Gastroesophageal sphincter (tissue), 4 donors: Measurements from ENCODE around the gene SUGCT. TPM values are rescaled to one million over a fixed set of nuclear protein-coding genes. Genes with fewer than 3 reads are reported as not detected.
A peak's percentile ranks its signal among the peaks of the same experiment; 100 is the strongest.
"Not testable (repeated sequence)": the region's sequence is repeated elsewhere in the genome, so short reads cannot be mapped to it uniquely, and the experiment has no call there.

Experiments used
- ATAC-seq: fragments of 150-250 bp; one replicate; pipeline ENCODE4 v1.9.1; 2016; ENCODE audit warnings: mild to moderate bottlenecking, moderate library complexity
- H3K27ac ChIP-seq, 4 donors: fragments of 200-600 bp; sonication (generic) in 3 of 4; 1 replicate in 3 of 4; 2 replicates in 1 of 4; pipeline ENCODE4 v1.5.1; 2016 to 2019
- H3K27me3 ChIP-seq: fragments of 200-600 bp; sonication (generic); one replicate; pipeline ENCODE4 v1.5.1; 2019
- H3K36me3 ChIP-seq, 2 donors: fragments of 200-600 bp; sonication (generic); one replicate each; pipeline ENCODE4 v1.5.1; 2019; ENCODE audit warnings: control low read depth in 1 of 2
- H3K4me1 ChIP-seq, 3 donors: fragments of 200-600 bp; sonication (generic); 1 replicate in 2 of 3; 2 replicates in 1 of 3; pipeline ENCODE4 v1.5.1; 2016 to 2019; ENCODE audit warnings: control low read depth in 2 of 3
- H3K4me3 ChIP-seq, 2 donors: fragments of 200-600 bp; sonication (generic); one replicate each; pipeline ENCODE4 v1.5.1; 2019; ENCODE audit warnings: mild to moderate bottlenecking in 1 of 2, moderate library complexity in 1 of 2
- H3K9me3 ChIP-seq, 3 donors: fragments of 200-600 bp; sonication (generic); one replicate each; pipeline ENCODE4 v1.5.1; 2017 to 2019; ENCODE audit warnings: control low read depth in 2 of 3
- CTCF ChIP-seq, 4 experiments: fragments of 200-600 bp in 2 of 4; fragments of 450-650 bp in 2 of 4; sonication (generic) in 1 of 4; IDR thresholded peaks; one replicate each; pipeline ENCODE4 v1.5.1; 2017 to 2019; ENCODE audit warnings: antibody characterized with exemption in 4 of 4, mild to moderate bottlenecking in 2 of 4, moderate library complexity in 2 of 4
- EP300 ChIP-seq: sonication (generic); formaldehyde crosslinking; IDR thresholded peaks from one replicate; pipeline ENCODE4 v1.6.1; 2017; ENCODE audit warnings: antibody characterized with exemption, mild to moderate bottlenecking
- POLR2A ChIP-seq, 2 donors: fragments of 450-650 bp; IDR thresholded peaks; one replicate each; pipeline ENCODE4 v1.6.1; 2017; ENCODE audit warnings: antibody characterized with exemption in 2 of 2, mild to moderate bottlenecking in 2 of 2, moderate library complexity in 1 of 2
- POLR2AphosphoS5 ChIP-seq: sonication (generic); formaldehyde crosslinking; IDR thresholded peaks from one replicate; pipeline ENCODE4 v1.6.1; 2017; ENCODE audit warnings: antibody characterized with exemption
- WGBS, 2 donors: methylation state at CpG; one replicate each; pipeline ENCODE4 v1.1.5; 2018; ENCODE audit warnings: low coverage in 1 of 2; 5-methylcytosine and 5-hydroxymethylcytosine counted together
- total RNA-seq, 4 donors: library from RNA; depleted of rRNA; stranded (reverse); fragments of >200 nt; gene quantifications; one replicate each; pipeline ENCODE4 v1.1.0, GENCODE V29; 2016

SUGCT gene
- total RNA-seq, 4 donors from 2014 or later, result 1.2 to 17.3 (median 10.8) TPM

- no peak overlapping the region for H3K4me3 ChIP-seq
- TF ChIP-seq POLR2A (IDR thresholded peaks at IDR 0.05) (no peak), EP300 (no peak), POLR2AphosphoS5 (no peak), CTCF (IDR thresholded peaks at IDR 0.05) (no peak)
Measured at GRCh38 chr7:40122940-40123254, 11.9 kb upstream of the SUGCT start.

GRCh38 chr7:40133561-40134427 lies 1.0 kb upstream of the SUGCT start:
- Histone ChIP-seq H3K27ac (peak overlapping the region; percentile 82 to 92 (median 92)), H3K27me3 (no peaks in the 10 kb centered on the region), H3K36me3 (peaks cover 0 to 4% of the 10 kb centered on the region in 2 donors), H3K4me1 (peaks cover 0 to 55% (median 13%) of the 10 kb centered on the region in 3 donors), H3K4me3 (peak overlapping the region; percentile 89 to 92), H3K9me3 (no peaks in the 10 kb centered on the region)
- TF ChIP-seq EP300 (no peak), POLR2A (IDR thresholded peaks at IDR 0.05) (no peak), CTCF (IDR thresholded peaks at IDR 0.05) (no peak), POLR2AphosphoS5 (no peak)
- ATAC-seq, result peak; percentile 61
- 0 to 3% methylated on average over 10 to 15 of the region's 36 CpGs for WGBS, 2 donors

More at GRCh38 chr7:40122940-40123254, 11.9 kb upstream of the SUGCT start:
- WGBS, 2 donors, result 100% methylated on average over 2 of the region's 2 CpGs; no CpG with 5 or more reads in 1 of the 2 donors
- Histone ChIP-seq H3K4me1 (peaks cover 0 to 4% (median 0%) of the 10 kb centered on the region in 3 donors), H3K27ac (no peak overlapping the region), H3K27me3 (no peaks in the 10 kb centered on the region), H3K36me3 (no peaks in the 10 kb centered on the region), H3K9me3 (no peaks in the 10 kb centered on the region)
- no peak for ATAC-seq

GRCh38 chr7:40135317-40135610 lies 459 bp downstream of the SUGCT start:
- H3K4me3 ChIP-seq, result peak overlapping the region; percentile 89 to 92
- peak overlapping the region; percentile 82 to 92 (median 92) for H3K27ac ChIP-seq
- H3K36me3 ChIP-seq, result no peaks in the 10 kb centered on the region
- WGBS, 2 donors, result 0% methylated on average over 1 to 4 of the region's 17 CpGs
- peaks cover 0 to 44% (median 13%) of the 10 kb centered on the region in 3 donors for H3K4me1 ChIP-seq
- ATAC-seq, result no peak
- TF ChIP-seq CTCF (IDR thresholded peaks at IDR 0.05) (no peak), EP300 (no peak), POLR2AphosphoS5 (no peak), POLR2A (IDR thresholded peaks at IDR 0.05) (no peak)
- H3K9me3 ChIP-seq, result no peaks in the 10 kb centered on the region
- H3K27me3 ChIP-seq, result no peaks in the 10 kb centered on the region

- ATAC-seq, result no peak
- no peaks in the 10 kb centered on the region for H3K9me3 ChIP-seq
- no peak overlapping the region for H3K27ac ChIP-seq
- no peak overlapping the region for H3K4me3 ChIP-seq
- H3K27me3 ChIP-seq, result no peaks in the 10 kb centered on the region
- WGBS, 2 donors, result 95 to 96% methylated on average over 2 of the region's 2 CpGs
- TF ChIP-seq POLR2AphosphoS5, result no peak
- TF ChIP-seq CTCF (IDR thresholded peaks at IDR 0.05), result no peak
- no peak for TF ChIP-seq POLR2A (IDR thresholded peaks at IDR 0.05)
- no peak for TF ChIP-seq EP300
- H3K36me3 ChIP-seq, result no peaks in the 10 kb centered on the region
- H3K4me1 ChIP-seq, result peaks cover 0 to 21% (median 7%) of the 10 kb centered on the region in 3 donors
Measured at GRCh38 chr7:40137563-40137962, 2.8 kb downstream of the SUGCT start.

GRCh38 chr7:40138973-40139372 lies 4.2 kb downstream of the SUGCT start:
- WGBS, 2 donors, result 97 to 98% methylated on average over 5 of the region's 5 CpGs

GRCh38 chr7:40139891-40140290 lies 5.1 kb downstream of the SUGCT start:
- ATAC-seq, H3K27ac ChIP-seq, H3K36me3 ChIP-seq, H3K27me3 ChIP-seq, H3K4me1 ChIP-seq, H3K4me3 ChIP-seq, H3K9me3 ChIP-seq: not testable (repeated sequence)
- 96% methylated on average over 8 to 11 of the region's 13 CpGs for WGBS, 2 donors

More at GRCh38 chr7:40138973-40139372, 4.2 kb downstream of the SUGCT start:
- ATAC-seq, result no peak
- H3K27me3 ChIP-seq, result no peaks in the 10 kb centered on the region
- H3K4me3 ChIP-seq, result no peak overlapping the region
- H3K4me1 ChIP-seq, result peaks cover 0 to 10% (median 0%) of the 10 kb centered on the region in 3 donors
- no peaks in the 10 kb centered on the region for H3K36me3 ChIP-seq
- TF ChIP-seq POLR2AphosphoS5, result no peak
- H3K27ac ChIP-seq, result no peak overlapping the region
- H3K9me3 ChIP-seq, result no peaks in the 10 kb centered on the region

GRCh38 chr7:40141916-40142315 lies 7.1 kb downstream of the SUGCT start:
- H3K27me3 ChIP-seq, H3K36me3 ChIP-seq, H3K9me3 ChIP-seq, H3K4me3 ChIP-seq, ATAC-seq, H3K27ac ChIP-seq, H3K4me1 ChIP-seq: not testable (repeated sequence)
- 92 to 97% methylated on average over 3 to 5 of the region's 5 CpGs for WGBS, 2 donors

GRCh38 chr7:40145596-40146130 lies 10.9 kb downstream of the SUGCT start:
- not testable (repeated sequence) for H3K4me3 ChIP-seq, ATAC-seq, H3K36me3 ChIP-seq, H3K9me3 ChIP-seq, H3K4me1 ChIP-seq, H3K27me3 ChIP-seq, H3K27ac ChIP-seq
- 88 to 89% methylated on average over 3 of the region's 3 CpGs for WGBS, 2 donors
